ENCODE results near the gene CHERP.
A peak's percentile ranks its signal among the peaks of the same experiment; 100 is the strongest.
"Not testable (repeated sequence)": the region's sequence is repeated elsewhere in the genome, so short reads cannot be mapped to it uniquely, and the experiment has no call there.

CHERP gene

GRCh38 chr19:16472992-16473391, 69.2 kb downstream of the CHERP start:
- DNase-seq (ENCODE audit: low spot score) = no peak

GRCh38 chr19:16472559-16472899, 69.7 kb downstream of the CHERP start:
- DNase-seq (ENCODE audit: low spot score) = not testable (repeated sequence)

GRCh38 chr19:16470911-16471811, 71.1 kb downstream of the CHERP start:
- DNase-seq (ENCODE audit: low spot score) = peak; percentile 9

GRCh38 chr19:16470541-16470910, 71.7 kb downstream of the CHERP start:
- DNase-seq (ENCODE audit: low spot score) = no peak
